ENCODE measurements around the gene BBX.
"Not testable (repeated sequence)": the region's sequence is repeated elsewhere in the genome, so short reads cannot be mapped to it uniquely, and the experiment has no call there.

BBX gene

GRCh38 chr3:107571492-107571891 is 48.7 kb downstream of the BBX start:
- peaks cover 48% of the 10 kb centered on the region for H3K4me1 Mint-ChIP-seq
- H3K4me3 Mint-ChIP-seq, H3K27ac Mint-ChIP-seq, H3K36me3 Mint-ChIP-seq, H3K27me3 Mint-ChIP-seq, H3K9me3 Mint-ChIP-seq: not testable (repeated sequence)

- Mint-ChIP-seq H3K4me3 (no peak overlapping the region), H3K27me3 (no peaks in the 10 kb centered on the region), H3K9me3 (no peaks in the 10 kb centered on the region), H3K36me3 (peaks cover 2% of the 10 kb centered on the region), H3K27ac (no peak overlapping the region), H3K4me1 (peaks cover 48% of the 10 kb centered on the region)
These were observed 51.9 kb downstream of the BBX start for GRCh38 chr3:107574650-107575049.

DNA sequence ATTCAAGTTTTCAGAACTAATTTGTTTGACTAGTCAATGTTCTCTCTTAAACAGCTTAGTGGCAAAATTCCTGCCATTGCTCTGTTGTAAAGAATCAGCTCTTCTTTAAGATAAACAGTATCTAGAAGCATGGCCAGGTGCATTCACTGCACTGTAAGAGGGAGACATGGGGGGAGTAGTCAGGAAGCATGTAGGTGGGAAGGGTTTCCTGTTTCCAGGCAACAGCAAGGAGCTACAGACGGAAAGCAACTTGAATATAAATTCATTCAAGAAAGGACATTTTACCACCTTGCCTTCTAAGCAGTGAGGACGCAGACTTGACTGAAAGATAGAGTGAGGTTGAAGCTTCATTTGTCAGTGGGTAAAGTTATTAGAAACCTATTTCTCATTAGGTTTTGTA is 55.3 kb downstream of the BBX start:
- Mint-ChIP-seq H3K4me1 (peaks cover 39% of the 10 kb centered on the region), H3K36me3 (peaks cover 2% of the 10 kb centered on the region), H3K27me3 (no peaks in the 10 kb centered on the region), H3K27ac (peak overlapping the region; percentile 19), H3K4me3 (no peak overlapping the region), H3K9me3 (no peaks in the 10 kb centered on the region)

DNA sequence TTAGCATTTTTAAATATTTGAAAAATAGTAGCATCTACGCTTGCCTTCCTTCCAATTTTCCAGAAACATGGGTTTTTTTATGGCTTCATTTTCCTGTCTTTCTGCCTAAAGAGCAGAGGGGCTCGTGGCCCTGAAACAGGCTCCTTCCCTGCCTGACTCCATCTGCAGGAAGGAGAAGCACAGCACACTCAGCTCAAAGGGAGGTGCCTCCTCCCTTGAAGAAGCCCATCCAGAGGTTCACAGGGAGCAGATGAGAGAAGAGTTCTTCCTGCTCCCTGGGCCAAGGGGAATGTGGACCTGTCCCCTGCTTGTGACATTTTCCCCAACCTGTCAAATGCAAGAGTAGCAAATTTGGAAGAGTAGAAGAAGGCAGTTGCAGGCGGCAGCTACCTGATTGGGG is 55.8 kb downstream of the BBX start:
- Mint-ChIP-seq H3K27me3 (no peaks in the 10 kb centered on the region), H3K4me3 (peak overlapping the region; percentile 42), H3K36me3 (peaks cover 2% of the 10 kb centered on the region), H3K27ac (peak overlapping the region; percentile 85), H3K9me3 (no peaks in the 10 kb centered on the region), H3K4me1 (peaks cover 39% of the 10 kb centered on the region)

DNA sequence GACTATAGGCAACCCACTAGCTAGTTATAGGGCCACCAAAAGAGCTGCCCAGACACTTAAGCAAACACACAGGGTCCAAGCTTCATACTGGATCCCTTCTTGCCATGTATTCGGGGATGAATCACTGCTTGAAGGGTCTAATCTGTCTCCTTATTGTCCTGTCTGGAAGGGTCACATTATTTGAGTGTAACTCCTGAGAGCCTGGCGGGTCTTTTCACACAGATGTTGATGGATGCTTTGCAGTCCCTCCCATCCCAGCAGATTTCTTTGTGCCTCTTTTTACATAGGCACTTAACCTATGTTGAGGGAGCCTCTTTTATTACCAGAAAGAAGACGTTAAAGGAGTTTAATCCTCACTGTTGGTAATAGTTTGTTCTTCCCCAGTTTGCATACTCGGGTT is 56.6 kb downstream of the BBX start:
- Mint-ChIP-seq H3K27me3 (no peaks in the 10 kb centered on the region), H3K36me3 (peaks cover 2% of the 10 kb centered on the region), H3K4me3 (no peak overlapping the region), H3K27ac (peak overlapping the region; percentile 35), H3K4me1 (peaks cover 39% of the 10 kb centered on the region), H3K9me3 (no peaks in the 10 kb centered on the region)

GRCh38 chr3:107581230-107581629 is 58.5 kb downstream of the BBX start:
- Mint-ChIP-seq H3K9me3 (no peaks in the 10 kb centered on the region), H3K27ac (no peak overlapping the region), H3K36me3 (peaks cover 6% of the 10 kb centered on the region), H3K4me1 (peaks cover 38% of the 10 kb centered on the region), H3K27me3 (no peaks in the 10 kb centered on the region), H3K4me3 (no peak overlapping the region)

DNA sequence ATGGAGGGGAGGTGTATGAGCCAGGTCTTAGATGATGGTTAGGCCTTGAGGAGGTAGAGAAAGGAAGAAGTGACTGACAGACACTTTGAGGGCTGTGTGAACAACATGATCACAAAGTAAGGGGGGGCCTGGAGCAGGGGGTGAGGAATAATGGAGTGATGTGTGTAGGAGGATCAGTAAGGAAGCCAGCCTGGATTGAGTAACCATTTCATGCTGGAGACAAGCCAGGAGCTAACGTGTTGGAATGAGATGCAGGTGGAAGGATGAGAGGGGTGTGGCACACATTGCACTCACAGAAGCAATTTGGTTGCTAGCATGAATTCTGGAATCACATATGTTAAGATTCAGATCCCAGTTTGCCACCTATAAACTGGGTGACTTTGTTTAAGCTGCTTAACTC is 65.5 kb downstream of the BBX start:
- Mint-ChIP-seq H3K4me1 (peaks cover 40% of the 10 kb centered on the region), H3K9me3 (no peaks in the 10 kb centered on the region), H3K27ac (no peak overlapping the region), H3K4me3 (no peak overlapping the region), H3K36me3 (peaks cover 8% of the 10 kb centered on the region), H3K27me3 (no peaks in the 10 kb centered on the region)

- H3K27ac Mint-ChIP-seq, result peak overlapping the region; percentile 17
- no peak overlapping the region for H3K4me3 Mint-ChIP-seq
- H3K9me3 Mint-ChIP-seq, result no peaks in the 10 kb centered on the region
- H3K36me3 Mint-ChIP-seq, result peaks cover 8% of the 10 kb centered on the region
- peaks cover 52% of the 10 kb centered on the region for H3K4me1 Mint-ChIP-seq
- H3K27me3 Mint-ChIP-seq, result no peaks in the 10 kb centered on the region
These were observed 66.7 kb downstream of the BBX start for GRCh38 chr3:107589454-107589853.

DNA sequence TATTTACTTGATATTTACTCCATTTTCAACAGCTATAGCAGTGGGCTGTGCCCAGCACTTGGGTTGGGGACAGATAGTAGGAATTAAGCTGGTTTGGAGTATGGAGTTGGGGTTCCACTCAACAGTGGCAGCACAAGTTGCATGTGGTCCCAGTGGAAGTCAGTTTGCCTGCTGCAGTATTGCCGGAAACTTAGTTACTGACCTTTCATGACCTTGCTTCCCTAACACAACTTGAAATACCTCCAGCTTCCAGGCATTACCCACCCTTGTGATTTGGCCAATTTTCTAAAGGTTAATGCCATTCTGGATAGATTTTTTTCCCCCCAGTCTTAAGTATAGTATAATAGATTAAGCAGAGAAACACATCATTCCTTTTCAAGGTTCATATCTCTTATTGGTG is 68.0 kb downstream of the BBX start:
- Mint-ChIP-seq H3K9me3 (no peaks in the 10 kb centered on the region), H3K27ac (peak overlapping the region; percentile 5)

GRCh38 chr3:107592073-107592472 is 69.3 kb downstream of the BBX start:
- H3K4me3 Mint-ChIP-seq, result no peak overlapping the region
- no peaks in the 10 kb centered on the region for H3K27me3 Mint-ChIP-seq
- no peak overlapping the region for H3K27ac Mint-ChIP-seq
- H3K4me1 Mint-ChIP-seq, result peaks cover 72% of the 10 kb centered on the region
- peaks cover 5% of the 10 kb centered on the region for H3K36me3 Mint-ChIP-seq
- no peaks in the 10 kb centered on the region for H3K9me3 Mint-ChIP-seq

More for the DNA sequence above, 68.0 kb downstream of the BBX start:
- Mint-ChIP-seq H3K27me3 (no peaks in the 10 kb centered on the region), H3K4me3 (no peak overlapping the region), H3K36me3 (peaks cover 5% of the 10 kb centered on the region), H3K4me1 (peaks cover 62% of the 10 kb centered on the region)

- no peaks in the 10 kb centered on the region for H3K9me3 Mint-ChIP-seq
- H3K36me3 Mint-ChIP-seq, result peaks cover 2% of the 10 kb centered on the region
- H3K4me3 Mint-ChIP-seq, result no peak overlapping the region
- no peaks in the 10 kb centered on the region for H3K27me3 Mint-ChIP-seq
- peaks cover 75% of the 10 kb centered on the region for H3K4me1 Mint-ChIP-seq
- H3K27ac Mint-ChIP-seq, result no peak overlapping the region
These were observed 72.1 kb downstream of the BBX start for GRCh38 chr3:107594870-107595269.

GRCh38 chr3:107596639-107597038 is 73.9 kb downstream of the BBX start:
- Mint-ChIP-seq H3K4me3 (peak overlapping the region; percentile 15), H3K4me1 (peaks cover 78% of the 10 kb centered on the region), H3K27me3 (no peaks in the 10 kb centered on the region), H3K9me3 (no peaks in the 10 kb centered on the region), H3K27ac (no peak overlapping the region), H3K36me3 (no peaks in the 10 kb centered on the region)

GRCh38 chr3:107598926-107599771 is 76.4 kb downstream of the BBX start:
- H3K36me3 Mint-ChIP-seq, result peaks cover 5% of the 10 kb centered on the region
- peak overlapping the region; percentile 90 for H3K4me3 Mint-ChIP-seq
- peaks cover 75% of the 10 kb centered on the region for H3K4me1 Mint-ChIP-seq
- peak overlapping the region; percentile 98 for H3K27ac Mint-ChIP-seq
- H3K9me3 Mint-ChIP-seq, result no peaks in the 10 kb centered on the region
- no peaks in the 10 kb centered on the region for H3K27me3 Mint-ChIP-seq

GRCh38 chr3:107599772-107600145 is 77.0 kb downstream of the BBX start:
- peaks cover 79% of the 10 kb centered on the region for H3K4me1 Mint-ChIP-seq
- H3K27me3 Mint-ChIP-seq, result no peaks in the 10 kb centered on the region
- peak overlapping the region; percentile 98 for H3K27ac Mint-ChIP-seq
- H3K4me3 Mint-ChIP-seq, result peak overlapping the region; percentile 90
- no peaks in the 10 kb centered on the region for H3K9me3 Mint-ChIP-seq
- peaks cover 5% of the 10 kb centered on the region for H3K36me3 Mint-ChIP-seq

- peaks cover 75% of the 10 kb centered on the region for H3K4me1 Mint-ChIP-seq
- H3K36me3 Mint-ChIP-seq, result peaks cover 5% of the 10 kb centered on the region
- H3K4me3 Mint-ChIP-seq, result peak overlapping the region; percentile 23
- H3K27me3 Mint-ChIP-seq, result no peaks in the 10 kb centered on the region
- no peaks in the 10 kb centered on the region for H3K9me3 Mint-ChIP-seq
- H3K27ac Mint-ChIP-seq, result peak overlapping the region; percentile 72
These were observed 78.0 kb downstream of the BBX start for GRCh38 chr3:107600780-107601179.

- H3K27ac Mint-ChIP-seq, result peak overlapping the region; percentile 35
- H3K9me3 Mint-ChIP-seq, result peaks cover 17% of the 10 kb centered on the region
- no peaks in the 10 kb centered on the region for H3K27me3 Mint-ChIP-seq
- peaks cover 27% of the 10 kb centered on the region for H3K36me3 Mint-ChIP-seq
- no peak overlapping the region for H3K4me3 Mint-ChIP-seq
- peaks cover 66% of the 10 kb centered on the region for H3K4me1 Mint-ChIP-seq
These were observed 81.5 kb downstream of the BBX start for GRCh38 chr3:107604057-107604822.
